ENCODE measurements around the gene GTF2IRD1.
"Not testable (repeated sequence)": the region's sequence is repeated elsewhere in the genome, so short reads cannot be mapped to it uniquely, and the experiment has no call there.

The GTF2IRD1 gene

GRCh38 chr7:74467876-74468275, 14.2 kb downstream of the GTF2IRD1 start:
- DNase-seq (ENCODE audit: low read depth) = no peak

GRCh38 chr7:74470504-74470903, 16.8 kb downstream of the GTF2IRD1 start:
- DNase-seq (ENCODE audit: low read depth) = no peak

- DNase-seq (ENCODE audit: low read depth) = no peak
Measured at GRCh38 chr7:74473116-74473515, 19.4 kb downstream of the GTF2IRD1 start.

- DNase-seq (ENCODE audit: low read depth) = no peak
Measured at GRCh38 chr7:74474271-74474865, 20.7 kb downstream of the GTF2IRD1 start.

GRCh38 chr7:74475243-74475986, 21.7 kb downstream of the GTF2IRD1 start:
- DNase-seq (ENCODE audit: low read depth) = no peak

- no peak for DNase-seq (ENCODE audit: low read depth)
Measured at GRCh38 chr7:74475987-74476350, 22.3 kb downstream of the GTF2IRD1 start.

GRCh38 chr7:74476626-74477025, 22.9 kb downstream of the GTF2IRD1 start:
- DNase-seq (ENCODE audit: low read depth) = no peak

- no peak for DNase-seq (ENCODE audit: low read depth)
Measured at GRCh38 chr7:74478671-74479065, 25.0 kb downstream of the GTF2IRD1 start.

GRCh38 chr7:74479066-74479781, 25.5 kb downstream of the GTF2IRD1 start:
- DNase-seq (ENCODE audit: low read depth) = no peak

- DNase-seq (ENCODE audit: low read depth) = no peak
Measured at GRCh38 chr7:74479961-74480829, 26.5 kb downstream of the GTF2IRD1 start.

GRCh38 chr7:74480861-74481417, 27.2 kb downstream of the GTF2IRD1 start:
- DNase-seq (ENCODE audit: low read depth) = no peak

- DNase-seq (ENCODE audit: low read depth) = no peak
Measured at GRCh38 chr7:74481458-74482196, 27.9 kb downstream of the GTF2IRD1 start.

- DNase-seq (ENCODE audit: low read depth) = no peak
Measured at GRCh38 chr7:74482197-74482467, 28.4 kb downstream of the GTF2IRD1 start.

GRCh38 chr7:74482629-74483401, 29.1 kb downstream of the GTF2IRD1 start:
- DNase-seq (ENCODE audit: low read depth) = no peak

GRCh38 chr7:74483402-74484336, 30.0 kb downstream of the GTF2IRD1 start:
- no peak for DNase-seq (ENCODE audit: low read depth)

GRCh38 chr7:74485611-74486010, 31.9 kb downstream of the GTF2IRD1 start:
- DNase-seq (ENCODE audit: low read depth) = no peak

- DNase-seq (ENCODE audit: low read depth) = not testable (repeated sequence)
Measured at GRCh38 chr7:74488518-74489030, 34.9 kb downstream of the GTF2IRD1 start.

GRCh38 chr7:74489997-74490945, 36.6 kb downstream of the GTF2IRD1 start:
- no peak for DNase-seq (ENCODE audit: low read depth)
